Tibial artery (tissue), 4 donors: ENCODE data around the gene PLPP6.

Source experiments
- DNase-seq, 2 donors: peaks; one replicate each; pipeline ENCODE4 v3.0.0-alpha.2; 2019
- H3K27ac ChIP-seq, 2 donors: fragments of 200-600 bp; sonication (generic) in 1 of 2; 1 replicate in 1 of 2; 2 replicates in 1 of 2; pipeline ENCODE4 v1.5.1; 2018 to 2019; ENCODE audit warnings: mild to moderate bottlenecking in 1 of 2
- H3K27me3 ChIP-seq, 2 donors: fragments of 200-600 bp; sonication (generic) in 1 of 2; one replicate each; pipeline versions ENCODE4 v1.5.1 to v1.6.0; 2016 to 2019
- H3K36me3 ChIP-seq, 3 donors: fragments of 200-600 bp; sonication (generic) in 2 of 3; one replicate each; pipeline ENCODE4 v1.5.1; 2016 to 2019; ENCODE audit warnings: mild to moderate bottlenecking in 2 of 3
- H3K4me1 ChIP-seq, 4 donors: fragments of 200-600 bp; sonication (generic) in 2 of 4; 1 replicate in 3 of 4; 2 replicates in 1 of 4; pipeline ENCODE4 v1.5.1; 2016 to 2019
- H3K4me3 ChIP-seq, 2 donors: fragments of 200-600 bp; sonication (generic) in 1 of 2; 1 replicate in 1 of 2; 2 replicates in 1 of 2; pipeline ENCODE4 v1.5.1; 2018 to 2019; ENCODE audit warnings: mild to moderate bottlenecking in 2 of 2
- H3K9me3 ChIP-seq, 3 donors: fragments of 200-600 bp; sonication (generic) in 1 of 3; one replicate each; pipeline ENCODE4 v1.5.1; 2016 to 2019
- intact Hi-C: fragments of 100-400 bp; cut with DNase I; formaldehyde crosslinking; loops from one replicate; pipeline ENCODE4 v1.15.0; 2023; ENCODE audit warnings: low total_unique reads
- TF ChIP-seq, protein P1 (sequence below), 2 experiments: fragments of 200-600 bp in 1 of 2; fragments of 450-650 bp in 1 of 2; IDR thresholded peaks; one replicate each; pipeline ENCODE4 v1.5.1; 2017 to 2019; ENCODE audit warnings: antibody characterized with exemption in 2 of 2, mild to moderate bottlenecking in 1 of 2, moderate library complexity in 1 of 2

Gene PLPP6

GRCh38 chr9:4677392-4677791 lies 15.3 kb downstream of the PLPP6 start:
- Histone ChIP-seq H3K36me3 (no peaks in the 10 kb centered on the region), H3K27me3 (no peaks in the 10 kb centered on the region), H3K9me3 (no peaks in the 10 kb centered on the region), H3K4me1 (peaks cover 0 to 23% (median 11%) of the 10 kb centered on the region in 4 donors), H3K4me3 (no peak overlapping the region), H3K27ac (peak overlapping the region in 1 of 2 donors; percentile 99)
- TF ChIP-seq, protein P1, sequence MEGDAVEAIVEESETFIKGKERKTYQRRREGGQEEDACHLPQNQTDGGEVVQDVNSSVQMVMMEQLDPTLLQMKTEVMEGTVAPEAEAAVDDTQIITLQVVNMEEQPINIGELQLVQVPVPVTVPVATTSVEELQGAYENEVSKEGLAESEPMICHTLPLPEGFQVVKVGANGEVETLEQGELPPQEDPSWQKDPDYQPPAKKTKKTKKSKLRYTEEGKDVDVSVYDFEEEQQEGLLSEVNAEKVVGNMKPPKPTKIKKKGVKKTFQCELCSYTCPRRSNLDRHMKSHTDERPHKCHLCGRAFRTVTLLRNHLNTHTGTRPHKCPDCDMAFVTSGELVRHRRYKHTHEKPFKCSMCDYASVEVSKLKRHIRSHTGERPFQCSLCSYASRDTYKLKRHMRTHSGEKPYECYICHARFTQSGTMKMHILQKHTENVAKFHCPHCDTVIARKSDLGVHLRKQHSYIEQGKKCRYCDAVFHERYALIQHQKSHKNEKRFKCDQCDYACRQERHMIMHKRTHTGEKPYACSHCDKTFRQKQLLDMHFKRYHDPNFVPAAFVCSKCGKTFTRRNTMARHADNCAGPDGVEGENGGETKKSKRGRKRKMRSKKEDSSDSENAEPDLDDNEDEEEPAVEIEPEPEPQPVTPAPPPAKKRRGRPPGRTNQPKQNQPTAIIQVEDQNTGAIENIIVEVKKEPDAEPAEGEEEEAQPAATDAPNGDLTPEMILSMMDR (IDR thresholded peaks at IDR 0.05) = no peak
- intact Hi-C loops = no loop called here
- no peak for DNase-seq

DNA sequence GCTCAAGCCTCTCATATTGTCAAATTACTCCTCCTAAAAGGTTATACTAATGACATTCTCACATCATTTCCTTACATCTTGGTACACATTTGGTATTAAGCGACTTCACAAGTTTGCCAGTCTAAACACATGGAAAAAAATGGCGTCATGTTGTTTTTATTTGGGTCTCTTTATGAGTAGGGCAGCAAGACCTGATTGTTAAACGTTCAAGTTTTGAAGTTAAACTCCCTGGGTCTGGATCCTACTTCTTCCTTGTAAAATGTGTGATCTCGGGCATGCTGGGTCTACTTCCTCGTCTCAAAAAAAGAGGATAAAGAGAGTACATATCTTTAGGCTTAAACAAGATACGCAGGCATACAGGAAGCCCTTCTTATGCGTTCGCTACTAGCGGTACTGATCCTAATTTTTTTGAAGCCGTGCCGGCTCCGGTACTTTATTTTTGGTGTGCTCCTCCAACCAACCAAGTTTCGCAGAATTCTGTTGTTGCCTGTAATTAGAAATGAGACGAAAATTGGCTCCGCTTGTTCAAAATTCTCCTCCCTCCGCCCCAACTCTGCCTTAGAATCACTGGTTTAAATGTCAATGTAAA lies 16.7 kb downstream of the PLPP6 start:
- Histone ChIP-seq H3K27me3 (no peaks in the 10 kb centered on the region), H3K4me1 (peaks cover 0 to 34% (median 12%) of the 10 kb centered on the region in 4 donors), H3K36me3 (no peaks in the 10 kb centered on the region), H3K9me3 (no peaks in the 10 kb centered on the region), H3K4me3 (peak overlapping the region; percentile 81 to 82), H3K27ac (peak overlapping the region; percentile 97 to 99)
- intact Hi-C loops = no loop called here
- TF ChIP-seq, protein P1 (IDR thresholded peaks at IDR 0.05) = no peak
- no peak for DNase-seq

DNA sequence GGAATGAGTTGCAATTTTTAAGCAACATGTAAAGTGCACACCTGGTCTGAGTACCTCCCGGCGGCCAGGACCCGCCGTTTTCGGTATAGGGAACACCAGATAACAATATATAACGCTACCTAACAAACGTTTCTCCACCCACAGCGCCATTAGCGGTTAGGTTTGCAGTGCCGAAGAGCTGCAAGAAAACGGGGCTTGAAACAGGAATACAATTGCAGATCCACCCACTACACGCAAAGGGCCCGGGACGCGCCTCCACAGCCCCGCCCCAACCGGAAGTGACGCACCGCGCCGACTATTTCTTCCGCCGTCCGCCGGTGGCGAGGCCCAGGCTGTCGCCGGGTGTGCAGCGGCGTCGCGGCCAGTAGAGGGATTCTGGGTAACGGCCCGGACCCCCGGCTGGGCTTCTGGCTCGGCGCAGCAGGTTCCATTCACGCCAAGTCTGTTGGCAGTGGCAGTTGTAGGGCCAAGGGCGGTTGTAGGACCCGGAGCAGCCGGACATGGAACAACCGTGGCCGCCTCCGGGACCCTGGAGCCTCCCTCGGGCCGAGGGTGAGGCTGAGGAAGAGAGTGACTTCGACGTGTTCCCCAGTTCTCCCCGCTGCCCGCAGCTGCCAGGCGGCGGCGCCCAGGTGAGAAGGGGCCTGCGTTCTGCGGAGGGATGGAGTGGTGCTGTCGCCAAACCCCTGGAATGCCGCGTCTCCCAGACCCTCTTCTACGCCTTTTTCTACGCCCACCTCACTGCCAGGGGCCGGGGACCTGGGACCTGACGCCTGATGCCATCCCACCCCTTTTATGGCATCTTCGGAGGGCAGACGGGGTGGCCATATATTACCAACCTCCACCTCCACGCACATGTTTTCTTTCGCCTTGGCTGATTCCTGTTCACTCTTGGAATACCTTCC lies 17.4 kb downstream of the PLPP6 start, which contains the start of gene CDC37L1:
CDC37L1 (plus strand) TSS at position 302 of the 905 bp plus-strand sequence; CDS start at position 501, 199 bp downstream.
- H3K36me3 ChIP-seq = no peaks in the 10 kb centered on the region
- H3K4me3 ChIP-seq = peak within 1 kb of the TSS; percentile 81 to 82
- intact Hi-C loops = no loop called here
- no peaks in the 10 kb centered on the region for H3K9me3 ChIP-seq
- TF ChIP-seq, protein P1 (IDR thresholded peaks at IDR 0.05) = peak; percentile 78 to 84
- H3K27me3 ChIP-seq = no peaks in the 10 kb centered on the region
- peak; percentile 97 to 99 for DNase-seq
- peak within 1 kb of the TSS; percentile 97 to 99 for H3K27ac ChIP-seq
- H3K4me1 ChIP-seq = peaks cover 0 to 42% (median 12%) of the 10 kb centered on the region in 4 donors

GRCh38 chr9:4680173-4680525 lies 18.1 kb downstream of the PLPP6 start:
- TF ChIP-seq, protein P1 (IDR thresholded peaks at IDR 0.05) = no peak
- DNase-seq = no peak
- no peaks in the 10 kb centered on the region for H3K9me3 ChIP-seq
- peak overlapping the region; percentile 97 to 99 for H3K27ac ChIP-seq
- H3K4me3 ChIP-seq = peak overlapping the region; percentile 81 to 82
- peaks cover 0 to 5% (median 4%) of the 10 kb centered on the region in 3 donors for H3K36me3 ChIP-seq
- intact Hi-C loops = no loop called here
- peaks cover 0 to 48% (median 12%) of the 10 kb centered on the region in 4 donors for H3K4me1 ChIP-seq
- no peaks in the 10 kb centered on the region for H3K27me3 ChIP-seq

- peak overlapping the region; percentile 97 to 99 for H3K27ac ChIP-seq
- H3K36me3 ChIP-seq = peaks cover 0 to 10% (median 9%) of the 10 kb centered on the region in 3 donors
- H3K4me3 ChIP-seq = peak overlapping the region; percentile 81 to 82
- H3K27me3 ChIP-seq = no peaks in the 10 kb centered on the region
- TF ChIP-seq, protein P1 (IDR thresholded peaks at IDR 0.05) = no peak
- H3K4me1 ChIP-seq = peaks cover 0 to 54% (median 14%) of the 10 kb centered on the region in 4 donors
- DNase-seq = no peak
- H3K9me3 ChIP-seq = no peaks in the 10 kb centered on the region
- intact Hi-C loops = no loop called here
Measured at GRCh38 chr9:4680750-4681149, 18.7 kb downstream of the PLPP6 start.
